Esophagus muscularis mucosa (tissue), 4 donors: ENCODE results near the gene COMMD7. TPM values are rescaled to one million over a fixed set of nuclear protein-coding genes. Genes with fewer than 3 reads are reported as not detected.

ENCODE experiments used
- DNase-seq: peaks from one replicate; pipeline ENCODE4 v3.0.0-alpha.2; 2017; ENCODE audit errors: extremely low spot score
- H3K27ac ChIP-seq, 4 donors: fragments of 200-600 bp; sonication (generic); replicated peaks in 1 of 4; 1 replicate in 3 of 4; 2 replicates in 1 of 4; pipeline ENCODE4 v1.5.1; 2016 to 2019; ENCODE audit warnings: mild to moderate bottlenecking in 1 of 4
- H3K27me3 ChIP-seq, 4 donors: fragments of 200-600 bp; sonication (generic); one replicate each; pipeline versions ENCODE4 v1.5.1 to v1.6.0; 2016 to 2019
- H3K36me3 ChIP-seq, 4 donors: fragments of 200-600 bp; sonication (generic); one replicate each; pipeline ENCODE4 v1.5.1; 2016 to 2019
- H3K4me1 ChIP-seq, 4 donors: fragments of 200-600 bp; sonication (generic); one replicate each; pipeline ENCODE4 v1.5.1; 2016 to 2019
- H3K4me3 ChIP-seq, 4 donors: fragments of 200-600 bp; sonication (generic); 1 replicate in 2 of 4; 2 replicates in 2 of 4; pipeline ENCODE4 v1.5.1; 2016 to 2019; ENCODE audit warnings: mild to moderate bottlenecking in 4 of 4, moderate library complexity in 1 of 4
- H3K9me3 ChIP-seq, 4 donors: fragments of 200-600 bp; sonication (generic); 1 replicate in 3 of 4; 2 replicates in 1 of 4; pipeline ENCODE4 v1.5.1; 2016 to 2019
- EP300 ChIP-seq: sonication (generic); formaldehyde crosslinking; IDR thresholded peaks from one replicate; pipeline ENCODE4 v1.6.1; 2017; ENCODE audit warnings: antibody characterized with exemption
- POLR2A ChIP-seq: fragments of 450-650 bp; IDR thresholded peaks from one replicate; pipeline ENCODE4 v1.6.1; 2017; ENCODE audit warnings: antibody characterized with exemption, moderate library complexity, mild to moderate bottlenecking, low read depth
- POLR2AphosphoS5 ChIP-seq, 2 donors: sonication (generic); formaldehyde crosslinking; IDR thresholded peaks; one replicate each; pipeline ENCODE4 v1.6.1; 2017; ENCODE audit warnings: antibody characterized with exemption in 2 of 2
- WGBS: methylation state at CpG from one replicate; pipeline ENCODE4 v1.1.5; 2018; 5-methylcytosine and 5-hydroxymethylcytosine counted together
- intact Hi-C: fragments of 100-400 bp; cut with DNase I; formaldehyde crosslinking; loops from one replicate; pipeline ENCODE4 v1.15.1; 2023
- total RNA-seq, 4 donors: library from RNA; depleted of rRNA; stranded (reverse); fragments of >200 nt; gene quantifications; one replicate each; pipeline versions ENCODE4 v1.1.0 to v1.2.1, GENCODE V29; 2016
- TF ChIP-seq, protein P1 (sequence below), 3 experiments: fragments of 200-600 bp in 2 of 3; fragments of 450-650 bp in 1 of 3; sonication (generic) in 2 of 3; IDR thresholded peaks; one replicate each; pipeline ENCODE4 v1.5.1; 2017 to 2019; ENCODE audit warnings: antibody characterized with exemption in 3 of 3, mild to moderate bottlenecking in 2 of 3, moderate library complexity in 1 of 3

The COMMD7 gene
- total RNA-seq, 4 donors from 2014 or later, result 24.5 to 35.2 (median 30.9) TPM

DNA sequence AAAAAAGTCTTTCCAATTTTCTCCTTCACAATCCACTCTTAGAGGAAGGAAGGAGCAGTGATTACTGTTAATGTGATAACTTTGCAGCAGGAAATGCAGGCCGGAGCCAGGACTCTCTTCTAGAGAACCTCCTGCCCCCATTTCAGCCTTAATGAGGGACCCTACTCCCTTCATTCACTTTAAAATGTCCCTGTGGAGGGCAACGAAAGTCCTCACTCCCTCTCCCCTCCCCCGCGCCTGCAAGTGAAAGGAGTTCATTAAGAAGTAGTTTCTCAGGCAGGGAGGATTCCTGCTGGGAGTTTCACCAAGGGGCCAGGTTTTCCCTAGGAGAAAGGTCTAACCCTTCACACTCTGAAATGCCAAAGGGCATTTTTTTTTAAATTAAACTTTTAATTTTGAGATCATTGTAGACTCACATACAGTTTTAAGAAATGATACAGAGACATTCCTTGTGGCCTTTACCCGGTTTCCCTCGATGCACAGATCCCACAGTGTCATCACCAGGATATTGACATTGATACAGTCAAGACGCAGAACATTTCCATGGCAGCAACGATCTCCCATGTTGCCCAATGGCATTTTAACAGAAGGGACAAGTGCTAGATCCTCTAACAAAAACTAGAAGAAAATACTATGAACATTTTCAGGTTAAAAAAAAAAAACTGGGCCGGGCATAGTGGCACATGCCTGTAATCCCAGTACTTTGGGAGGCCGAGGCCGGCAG, 6.8 kb upstream of the COMMD7 start:
- Histone ChIP-seq H3K27ac (no peak overlapping the region), H3K4me1 (no peaks in the 10 kb centered on the region), H3K36me3 (no peaks in the 10 kb centered on the region), H3K9me3 (no peaks in the 10 kb centered on the region), H3K27me3 (no peaks in the 10 kb centered on the region), H3K4me3 (no peak overlapping the region)
- 73% methylated on average over 11 of the region's 11 CpGs for WGBS
- DNase-seq, result no peak
- no peak for TF ChIP-seq POLR2AphosphoS5 (IDR thresholded peaks at IDR 0.05)
- TF ChIP-seq EP300, result no peak
- TF ChIP-seq, protein P1, sequence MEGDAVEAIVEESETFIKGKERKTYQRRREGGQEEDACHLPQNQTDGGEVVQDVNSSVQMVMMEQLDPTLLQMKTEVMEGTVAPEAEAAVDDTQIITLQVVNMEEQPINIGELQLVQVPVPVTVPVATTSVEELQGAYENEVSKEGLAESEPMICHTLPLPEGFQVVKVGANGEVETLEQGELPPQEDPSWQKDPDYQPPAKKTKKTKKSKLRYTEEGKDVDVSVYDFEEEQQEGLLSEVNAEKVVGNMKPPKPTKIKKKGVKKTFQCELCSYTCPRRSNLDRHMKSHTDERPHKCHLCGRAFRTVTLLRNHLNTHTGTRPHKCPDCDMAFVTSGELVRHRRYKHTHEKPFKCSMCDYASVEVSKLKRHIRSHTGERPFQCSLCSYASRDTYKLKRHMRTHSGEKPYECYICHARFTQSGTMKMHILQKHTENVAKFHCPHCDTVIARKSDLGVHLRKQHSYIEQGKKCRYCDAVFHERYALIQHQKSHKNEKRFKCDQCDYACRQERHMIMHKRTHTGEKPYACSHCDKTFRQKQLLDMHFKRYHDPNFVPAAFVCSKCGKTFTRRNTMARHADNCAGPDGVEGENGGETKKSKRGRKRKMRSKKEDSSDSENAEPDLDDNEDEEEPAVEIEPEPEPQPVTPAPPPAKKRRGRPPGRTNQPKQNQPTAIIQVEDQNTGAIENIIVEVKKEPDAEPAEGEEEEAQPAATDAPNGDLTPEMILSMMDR (IDR thresholded peaks at IDR 0.05), result no peak
- no peak for TF ChIP-seq POLR2A
- intact Hi-C loops, result no loop called here

DNA sequence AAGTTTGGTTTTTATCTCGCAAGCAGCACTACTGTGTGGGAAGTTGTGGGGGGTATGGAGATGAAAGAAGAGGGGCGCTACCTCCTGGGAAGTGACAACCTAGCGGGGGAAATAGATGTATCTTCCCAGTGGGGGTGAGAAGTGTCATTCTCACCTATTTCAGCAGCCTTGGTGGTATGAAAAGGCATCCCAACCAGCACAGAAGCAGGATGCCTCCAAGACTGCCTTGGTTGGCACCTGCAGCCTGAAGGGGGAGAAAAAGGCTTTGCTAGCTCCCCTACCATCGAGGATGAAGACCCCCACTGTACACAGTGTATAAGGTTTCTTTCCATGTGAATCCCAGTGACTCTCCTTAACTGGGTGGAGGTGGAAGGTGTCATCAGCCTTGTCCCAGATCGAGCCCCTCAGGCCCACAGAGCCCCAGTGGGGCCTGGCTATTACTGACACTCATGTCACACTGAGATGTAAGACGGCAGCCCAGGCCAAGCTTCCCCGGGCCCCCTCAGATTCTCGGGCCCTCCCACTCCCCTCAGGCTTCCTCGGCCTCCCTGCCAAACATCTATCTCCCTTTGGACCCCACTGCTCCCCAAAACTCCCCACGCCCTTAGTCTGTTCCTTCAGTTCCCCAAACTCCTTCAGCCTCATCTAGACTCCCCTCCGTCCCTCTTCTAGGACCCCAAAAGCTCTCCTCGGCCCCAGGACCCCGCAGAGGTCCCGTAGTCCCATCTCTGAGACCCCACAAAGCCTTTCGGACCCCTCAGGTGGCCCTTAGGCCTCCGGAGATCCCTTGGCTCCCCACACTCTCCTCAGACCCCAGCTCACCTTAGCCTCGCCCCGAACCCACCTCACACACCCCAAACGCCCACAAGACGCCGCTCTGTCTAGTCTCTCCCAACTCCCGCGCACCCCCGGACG, 688 bp downstream of the COMMD7 start:
- intact Hi-C loops, result no loop called here
- peaks cover 11 to 31% (median 30%) of the 10 kb centered on the region in 4 donors for H3K4me1 ChIP-seq
- H3K27ac ChIP-seq, result peak overlapping the region; percentile 85 to 90 (median 88)
- H3K9me3 ChIP-seq, result no peaks in the 10 kb centered on the region
- TF ChIP-seq, protein P1 (IDR thresholded peaks at IDR 0.05), result no peak
- TF ChIP-seq POLR2A (no peak), POLR2AphosphoS5 (IDR thresholded peaks at IDR 0.05) (no peak), EP300 (no peak)
- DNase-seq, result no peak
- 14% methylated on average over 20 of the region's 25 CpGs for whole genome bisulfite sequencing
- H3K36me3 ChIP-seq, result no peaks in the 10 kb centered on the region
- H3K27me3 ChIP-seq, result no peaks in the 10 kb centered on the region
- peak overlapping the region; percentile 81 to 94 (median 84) for H3K4me3 ChIP-seq

DNA sequence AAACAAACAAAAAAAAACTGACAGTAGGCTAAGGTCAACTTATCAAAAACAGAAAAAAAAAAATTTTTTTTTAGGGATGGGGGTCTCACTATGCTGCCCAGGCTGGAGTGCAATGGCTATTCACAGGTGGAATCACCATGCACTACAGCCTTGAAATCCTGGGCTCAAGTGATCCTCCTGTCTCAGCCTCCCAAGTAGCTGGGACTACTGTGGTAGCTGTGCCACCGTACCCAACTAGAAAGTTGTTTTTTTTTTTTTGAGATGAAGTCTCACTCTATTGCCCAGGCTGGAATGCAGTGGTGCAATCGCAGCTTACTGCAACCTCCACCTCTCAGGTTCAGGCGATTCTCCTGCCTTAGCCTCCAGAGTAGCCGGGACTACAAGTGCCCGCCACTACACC, 2.1 kb downstream of the COMMD7 start:
- no peaks in the 10 kb centered on the region for H3K9me3 ChIP-seq
- no peak for TF ChIP-seq EP300
- TF ChIP-seq POLR2A, result no peak
- TF ChIP-seq, protein P1 (IDR thresholded peaks at IDR 0.05), result no peak
- TF ChIP-seq POLR2AphosphoS5 (IDR thresholded peaks at IDR 0.05), result no peak
- H3K27me3 ChIP-seq, result no peaks in the 10 kb centered on the region
- no peak for DNase-seq
- intact Hi-C loops, result no loop called here
- 96% methylated on average over 5 of the region's 5 CpGs for WGBS
- H3K27ac ChIP-seq, result no peak overlapping the region
- peaks cover 0 to 9% (median 3%) of the 10 kb centered on the region in 4 donors for H3K36me3 ChIP-seq
- no peak overlapping the region for H3K4me3 ChIP-seq
- peaks cover 11 to 34% (median 32%) of the 10 kb centered on the region in 4 donors for H3K4me1 ChIP-seq

DNA sequence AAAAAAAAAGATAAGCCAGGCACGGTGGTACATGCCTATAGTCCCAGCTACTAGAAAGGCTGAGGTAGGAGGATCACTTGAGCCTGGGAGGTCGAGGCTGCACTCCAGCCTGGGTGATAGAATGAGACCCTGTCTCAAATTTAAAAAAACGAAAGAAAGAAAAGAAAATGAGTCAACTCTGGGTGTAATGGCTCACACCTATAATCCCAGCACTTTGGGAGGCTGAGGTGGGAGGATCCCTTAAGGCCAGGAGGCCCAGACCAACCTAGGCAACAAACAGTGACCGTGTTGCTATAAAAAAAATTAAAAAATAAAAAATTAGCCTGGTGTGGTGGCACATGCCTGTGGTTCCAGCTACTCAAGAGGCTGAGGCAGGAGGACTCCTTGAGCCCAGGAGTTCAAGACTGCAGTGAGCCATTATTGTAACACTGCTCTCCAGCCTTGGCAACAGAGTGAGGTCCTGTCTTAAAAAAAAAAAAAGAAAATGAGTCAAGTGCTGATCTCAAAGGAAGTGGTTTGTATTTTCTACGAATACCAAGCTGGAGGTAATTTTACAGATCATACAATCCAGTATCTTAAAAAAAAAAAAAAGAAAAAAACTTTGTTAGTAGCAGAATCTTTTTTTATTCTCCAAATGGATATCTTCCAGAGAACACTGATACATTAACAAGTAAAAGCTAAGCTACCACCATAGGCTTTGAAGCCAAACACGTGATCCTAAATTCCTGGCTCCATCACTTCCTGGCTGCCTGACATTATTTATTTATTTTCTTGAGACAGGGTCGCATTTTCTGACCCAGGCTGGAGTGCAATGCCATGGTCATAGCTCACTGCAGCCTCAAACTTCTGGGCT, 5.7 kb downstream of the COMMD7 start:
- no peak overlapping the region for H3K27ac ChIP-seq
- H3K4me1 ChIP-seq, result peaks cover 5 to 23% (median 20%) of the 10 kb centered on the region in 4 donors
- WGBS, result 59% methylated on average over 7 of the region's 7 CpGs
- no peak for DNase-seq
- H3K27me3 ChIP-seq, result no peaks in the 10 kb centered on the region
- peaks cover 0 to 24% (median 4%) of the 10 kb centered on the region in 4 donors for H3K36me3 ChIP-seq
- intact Hi-C loops, result no loop called here
- H3K4me3 ChIP-seq, result no peak overlapping the region
- H3K9me3 ChIP-seq, result no peaks in the 10 kb centered on the region
- TF ChIP-seq, protein P1 (IDR thresholded peaks at IDR 0.05), result no peak
- TF ChIP-seq EP300 (no peak), POLR2AphosphoS5 (IDR thresholded peaks at IDR 0.05) (no peak), POLR2A (no peak)
